H1 (cell line): Measurements from ENCODE around the gene RASGRF1. TPM values are rescaled to one million over a fixed set of nuclear protein-coding genes. Genes with fewer than 3 reads are reported as not detected.

Source experiments
- CTCF ChIA-PET: fragments of 300-600 bp; sonication (Branson Sonifier 250); formaldehyde crosslinking; loops from one replicate; lab custom pipeline; 2021; ENCODE audit not compliant: partially characterized antibody; lab: Charles Lee
- POLR2A ChIA-PET: fragments of 300-600 bp; sonication (Branson Sonifier 250); formaldehyde crosslinking; loops from one replicate; lab custom pipeline; 2021; ENCODE audit warnings: inconsistent platforms; ENCODE audit not compliant: partially characterized antibody; lab: Charles Lee
- DNase-seq, 2 experiments: peaks; one replicate each; pipeline versions ENCODE4 v3.0.0 to v3.0.0-alpha.2; 2010 to 2022; ENCODE audit warnings: low spot score in 2 of 2, low read depth in 1 of 2, mixed read lengths in 1 of 2
- FAIRE-seq: peaks from 2 replicates; lab custom pipeline; 2011; peaks lifted over from hg19 to GRCh38; lab: Jason Lieb, UNC
- H2AFZ ChIP-seq: 2 replicates; pipeline ENCODE4 v1.8.1; 2012; ENCODE audit warnings: low read length, inconsistent platforms
- H2AK5ac ChIP-seq: 2 replicates; pipeline ENCODE4 v1.6.1; 2013; ENCODE audit warnings: low read depth, low read length
- H2BK120ac ChIP-seq: replicated peaks from 2 replicates; pipeline ENCODE3; 2013; ENCODE audit warnings: low read depth, low read length, inconsistent platforms
- H2BK12ac ChIP-seq: 2 replicates; pipeline ENCODE4 v1.6.1; 2013; ENCODE audit warnings: low read depth, low read length
- H2BK15ac ChIP-seq: 2 replicates; pipeline ENCODE4 v1.6.1; 2013; ENCODE audit warnings: low read length
- H2BK20ac ChIP-seq: 2 replicates; pipeline ENCODE4 v1.6.1; 2013; ENCODE audit warnings: low read length
- H2BK5ac ChIP-seq: 2 replicates; pipeline ENCODE4 v1.6.1; 2013; ENCODE audit warnings: low read depth, low read length
- H3K14ac ChIP-seq: 2 replicates; pipeline ENCODE4 v1.6.1; 2013; ENCODE audit warnings: inconsistent platforms; ENCODE audit not compliant: insufficient read length
- H3K18ac ChIP-seq: 2 replicates; pipeline ENCODE4 v1.6.1; 2013; ENCODE audit warnings: low read length; ENCODE audit errors: extremely low read depth
- H3K23ac ChIP-seq: 2 replicates; pipeline ENCODE4 v1.6.1; 2013; ENCODE audit warnings: inconsistent platforms; ENCODE audit not compliant: insufficient read length
- H3K23me2 ChIP-seq: 2 replicates; pipeline ENCODE4 v1.6.1; 2013; ENCODE audit warnings: low read depth, low read length
- H3K27ac ChIP-seq: 2 replicates; pipeline ENCODE4 v1.6.1; 2011; ENCODE audit warnings: low read depth, low read length, inconsistent platforms
- H3K27me3 ChIP-seq, 4 experiments: replicated peaks in 1 of 4; 1 replicate in 1 of 4; 2 replicates in 3 of 4; pipeline versions ENCODE4 v1.6.1 to v1.8.1; 2011 to 2013; ENCODE audit warnings: low read length in 3 of 4, mild to moderate bottlenecking in 3 of 4, inconsistent platforms in 2 of 4, mixed read lengths in 2 of 4, moderate library complexity in 1 of 4; ENCODE audit not compliant: control insufficient read depth in 3 of 4, insufficient read depth in 3 of 4; ENCODE audit errors: extremely low read depth in 1 of 4
- H3K36me3 ChIP-seq, 4 experiments: 2 replicates each; pipeline versions ENCODE4 v1.6.1 to v1.8.1; 2011 to 2013; ENCODE audit warnings: mild to moderate bottlenecking in 4 of 4, low read length in 3 of 4, moderate library complexity in 2 of 4, control low read depth in 1 of 4, inconsistent platforms in 1 of 4; ENCODE audit not compliant: insufficient read depth in 4 of 4, control insufficient read depth in 2 of 4
- H3K4ac ChIP-seq: replicated peaks from 2 replicates; pipeline ENCODE3; 2013; ENCODE audit warnings: low read length, low read depth, mixed read lengths, inconsistent platforms; ENCODE audit not compliant: insufficient read length
- H3K4me1 ChIP-seq, 4 experiments: replicated peaks in 1 of 4; 1 replicate in 1 of 4; 2 replicates in 3 of 4; pipeline versions ENCODE4 v1.6.1 to v1.8.1; 2011 to 2013; ENCODE audit warnings: low read length in 3 of 4, inconsistent platforms in 2 of 4, mixed read lengths in 1 of 4; ENCODE audit not compliant: insufficient read depth in 4 of 4, control insufficient read depth in 3 of 4
- H3K4me2 ChIP-seq, 2 experiments: 2 replicates each; pipeline versions ENCODE4 v1.6.1 to v1.8.1; 2011 to 2013; ENCODE audit warnings: low read depth in 2 of 2, low read length in 2 of 2, control low read depth in 1 of 2, inconsistent platforms in 1 of 2, mild to moderate bottlenecking in 1 of 2; ENCODE audit not compliant: insufficient read depth in 1 of 2
- H3K4me3 ChIP-seq, 4 experiments: fragments of 200-600, 300-600 bp in 1 of 4; sonication (generic), shearing (Covaris generic), sonication (Bioruptor Twin) in 1 of 4; 2 replicates each; pipeline versions ENCODE4 v1.5.1 to v1.8.1; 2011 to 2016; ENCODE audit warnings: low read length in 4 of 4, low read depth in 3 of 4, control low read depth in 2 of 4, inconsistent platforms in 2 of 4, mild to moderate bottlenecking in 2 of 4, mixed read lengths in 1 of 4, moderate library complexity in 1 of 4; ENCODE audit not compliant: insufficient read depth in 2 of 4; ENCODE audit errors: extremely low read depth in 1 of 4
- H3K56ac ChIP-seq: replicated peaks from 2 replicates; pipeline ENCODE3; 2013; ENCODE audit warnings: low read depth, mild to moderate bottlenecking, mixed read lengths, low read length, inconsistent platforms; ENCODE audit not compliant: insufficient read length
- H3K79me1 ChIP-seq: 2 replicates; pipeline ENCODE4 v1.6.1; 2013; ENCODE audit warnings: low read depth, low read length, control low read depth
- H3K79me2 ChIP-seq, 2 experiments: 2 replicates each; pipeline versions ENCODE4 v1.6.1 to v1.8.1; 2012 to 2013; ENCODE audit warnings: low read length in 2 of 2, mild to moderate bottlenecking in 2 of 2, inconsistent platforms in 1 of 2; ENCODE audit not compliant: insufficient read depth in 2 of 2, control insufficient read depth in 1 of 2
- H3K9ac ChIP-seq, 4 experiments: replicated peaks in 1 of 4; 1 replicate in 1 of 4; 2 replicates in 3 of 4; pipeline versions ENCODE4 v1.6.1 to v1.8.1; 2011 to 2013; ENCODE audit warnings: low read depth in 3 of 4, low read length in 3 of 4, control low read depth in 2 of 4, mild to moderate bottlenecking in 2 of 4, moderate library complexity in 2 of 4, inconsistent platforms in 1 of 4; ENCODE audit errors: extremely low read depth in 1 of 4
- H3K9me3 ChIP-seq, 2 experiments: 2 replicates each; pipeline versions ENCODE4 v1.6.1 to v1.8.1; 2012 to 2013; ENCODE audit warnings: mild to moderate bottlenecking in 2 of 2, moderate library complexity in 2 of 2, control low read depth in 1 of 2, inconsistent platforms in 1 of 2, low read depth in 1 of 2, low read length in 1 of 2, mixed read lengths in 1 of 2; ENCODE audit not compliant: insufficient read depth in 2 of 2
- H4K20me1 ChIP-seq, 2 experiments: replicated peaks in 1 of 2; 2 replicates each; pipeline versions ENCODE3 to v1.8.1; 2011 to 2013; ENCODE audit warnings: inconsistent platforms in 2 of 2, low read length in 2 of 2, mild to moderate bottlenecking in 1 of 2; ENCODE audit not compliant: insufficient read depth in 2 of 2, control insufficient read depth in 1 of 2
- H4K5ac ChIP-seq: 2 replicates; pipeline ENCODE4 v1.6.1; 2013; ENCODE audit warnings: low read length, low read depth, mixed read lengths, inconsistent platforms; ENCODE audit not compliant: insufficient read length
- H4K8ac ChIP-seq: 2 replicates; pipeline ENCODE4 v1.8.0; 2013; ENCODE audit warnings: mild to moderate bottlenecking, moderate library complexity, low read length, inconsistent platforms; ENCODE audit not compliant: insufficient read depth; ENCODE audit errors: extremely low read depth
- H4K91ac ChIP-seq: replicated peaks from 2 replicates; pipeline ENCODE3; 2013; ENCODE audit warnings: low read length, mixed read lengths, inconsistent platforms; ENCODE audit not compliant: insufficient read length
- BCL11A ChIP-seq, 2 experiments: IDR thresholded peaks; one replicate each; pipeline ENCODE4 v1.6.1; 2011; ENCODE audit warnings: low read depth in 2 of 2, low read length in 2 of 2, mild to moderate bottlenecking in 2 of 2
- CBX5 ChIP-seq: fragments of 300-800, 300-1000 bp; sonication (generic); IDR thresholded peaks from 2 replicates; pipeline ENCODE4 v1.7.1; 2016; ENCODE audit warnings: antibody characterized with exemption, low read length, low read depth
- NANOG ChIP-seq: IDR thresholded peaks from 2 replicates; pipeline ENCODE4 v1.6.1; 2011; ENCODE audit warnings: low read length, low read depth, mild to moderate bottlenecking, inconsistent platforms; ENCODE audit not compliant: insufficient read depth, poor library complexity, severe bottlenecking
- NRF1 ChIP-seq: IDR thresholded peaks from 2 replicates; pipeline ENCODE4 v1.6.1; 2011; ENCODE audit warnings: mild to moderate bottlenecking, low read depth, low read length, improper control_type of control experiment
- SP1 ChIP-seq: IDR thresholded peaks from 2 replicates; pipeline ENCODE4 v1.6.1; 2011; ENCODE audit warnings: low read depth, low read length
- ZNF274 ChIP-seq: IDR thresholded peaks from 2 replicates; pipeline ENCODE4 v1.7.0; 2012; ENCODE audit warnings: low read length, borderline replicate concordance; ENCODE audit errors: extremely low read depth
- WGBS, 2 experiments: shearing (Covaris generic) in 1 of 2; methylation state at CpG; one replicate each; pipeline versions ENCODE4 v1.1.6 to v1.1.7; 2013 to 2015; ENCODE audit warnings: low lambda C conversion rate in 2 of 2, mixed read lengths in 2 of 2, inconsistent platforms in 1 of 2, low coverage in 1 of 2, missing lambda C conversion rate in 1 of 2; ENCODE audit not compliant: insufficient replicate concordance in 2 of 2, insufficient coverage in 1 of 2, insufficient read length in 1 of 2; ENCODE audit errors: extremely low coverage in 1 of 2, missing lambda C conversion rate in 1 of 2; 5-methylcytosine and 5-hydroxymethylcytosine counted together
- polyA plus RNA-seq, 7 experiments: library from polyadenylated mRNA; depleted of rRNA in 3 of 7; stranded (reverse) in 5 of 7; unstranded in 2 of 7; fragments of >200 nt in 5 of 7; fragments of 200-250 nt in 2 of 7; gene quantifications; 1 replicate in 5 of 7; 2 replicates in 1 of 7; 4 replicates in 1 of 7; pipeline versions ENCODE4 v1.2.1 to v1.2.3, GENCODE V29; 2011 to 2013; ENCODE audit warnings: missing spikeins in 2 of 7, mixed read lengths in 2 of 7
- total RNA-seq: library from RNA; stranded (reverse); fragmentation: NEBNext Ultra II Directional; extraction: Animal tissue kit (Norgen Biotek cat#: 25700); gene quantifications from 2 replicates; pipeline ENCODE4 v1.2.1, GENCODE V29; 2021
- TF ChIP-seq, protein P1 (sequence below): IDR thresholded peaks from 2 replicates; pipeline ENCODE4 v1.6.1; 2012; ENCODE audit warnings: inconsistent platforms
- TF ChIP-seq, protein P2 (sequence below): IDR thresholded peaks from 2 replicates; pipeline ENCODE4 v1.6.1; 2012; ENCODE audit warnings: inconsistent platforms

Gene RASGRF1
- total and polyA plus RNA-seq, 2 of the 8 experiments (the other 6 are each of a cell fraction or from before 2014, with no cell fraction given) = 0.42 to 0.67 TPM

DNA sequence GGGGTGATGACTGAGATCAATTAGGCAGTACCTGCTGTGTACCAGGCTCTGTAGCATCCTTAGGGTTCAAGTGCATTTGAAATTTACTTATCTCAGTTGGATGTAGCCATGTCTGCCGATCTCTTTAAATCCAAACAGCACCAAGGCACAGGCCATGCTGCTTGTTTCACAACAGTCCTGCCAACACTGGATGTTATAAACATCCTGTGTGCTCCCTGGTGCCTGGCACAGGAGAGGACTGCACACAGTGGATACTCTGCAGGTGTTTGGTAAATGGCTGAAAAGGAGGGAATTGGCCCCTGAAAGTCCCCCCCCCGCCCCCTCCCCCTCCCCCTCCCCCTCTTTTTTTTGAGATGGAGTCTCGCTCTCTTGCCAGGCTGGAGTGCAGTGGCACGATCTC, 172.7 kb downstream of the RASGRF1 start:
- no peaks in the 10 kb centered on the region for H3K79me2 ChIP-seq
- H2BK15ac ChIP-seq = no peak overlapping the region
- H4K20me1 ChIP-seq = peaks cover 0 to 3% of the 10 kb centered on the region in 2 experiments
- no peak overlapping the region for H2BK20ac ChIP-seq
- no peaks in the 10 kb centered on the region for H3K4me1 ChIP-seq
- H3K79me1 ChIP-seq = 0 out of 2 replicates have a peak, but pooled peaks cover 2% of the 10 kb centered on the region
- no peak overlapping the region for H3K4me3 ChIP-seq
- H2AFZ ChIP-seq = no peak overlapping the region
- TF ChIP-seq BCL11A (IDR thresholded peaks at IDR 0.05; ENCODE audit: low read depth in 2 of 2, low read length in 2 of 2) (no peak), NANOG (no peak), SP1 (no peak), NRF1 (no peak), CBX5 (no peak), ZNF274 (no peak)
- TF ChIP-seq, protein P1, sequence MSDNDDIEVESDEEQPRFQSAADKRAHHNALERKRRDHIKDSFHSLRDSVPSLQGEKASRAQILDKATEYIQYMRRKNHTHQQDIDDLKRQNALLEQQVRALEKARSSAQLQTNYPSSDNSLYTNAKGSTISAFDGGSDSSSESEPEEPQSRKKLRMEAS = no peak
- TF ChIP-seq, protein P2, sequence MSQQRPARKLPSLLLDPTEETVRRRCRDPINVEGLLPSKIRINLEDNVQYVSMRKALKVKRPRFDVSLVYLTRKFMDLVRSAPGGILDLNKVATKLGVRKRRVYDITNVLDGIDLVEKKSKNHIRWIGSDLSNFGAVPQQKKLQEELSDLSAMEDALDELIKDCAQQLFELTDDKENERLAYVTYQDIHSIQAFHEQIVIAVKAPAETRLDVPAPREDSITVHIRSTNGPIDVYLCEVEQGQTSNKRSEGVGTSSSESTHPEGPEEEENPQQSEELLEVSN = no peak
- H3K27me3 ChIP-seq = no peaks in the 10 kb centered on the region
- H2BK5ac ChIP-seq = no peak overlapping the region
- H3K4ac ChIP-seq = no peak overlapping the region
- H3K56ac ChIP-seq = no peak overlapping the region
- no peak overlapping the region for H4K91ac ChIP-seq
- WGBS, 2 experiments = 82% methylated on average over 2 of the region's 4 CpGs; no CpG with 5 or more reads in 1 of the 2 experiments
- no peak overlapping the region for H2BK120ac ChIP-seq
- no peak overlapping the region for H3K4me2 ChIP-seq
- no peak overlapping the region for H4K8ac ChIP-seq
- H3K36me3 ChIP-seq = peaks cover 0 to 33% (median 7%) of the 10 kb centered on the region in 4 experiments; a peak in 6 of 8 replicates
- H3K18ac ChIP-seq = no peak overlapping the region
- no peak overlapping the region for H3K9ac ChIP-seq
- H2AK5ac ChIP-seq = no peak overlapping the region
- no peak overlapping the region for H3K23ac ChIP-seq
- no peaks in the 10 kb centered on the region for H3K9me3 ChIP-seq
- no peaks in the 10 kb centered on the region for H3K23me2 ChIP-seq
- ChIA-PET CTCF (interaction anchor here (3.1 kb wide), 1 partner anchor 89 kb away, joined by 11 read pairs; no protein-coding TSS in a partner anchor), POLR2A (no interaction called here)
- H3K14ac ChIP-seq = no peak overlapping the region
- H3K27ac ChIP-seq = no peak overlapping the region
- FAIRE-seq = no peak
- no peak for DNase-seq
- no peak overlapping the region for H2BK12ac ChIP-seq
- H4K5ac ChIP-seq = no peak overlapping the region
